Upper lobe of right lung (tissue), 1 donor: ENCODE data around the gene HARBI1. TPM values are rescaled to one million over a fixed set of nuclear protein-coding genes. Genes with fewer than 3 reads are reported as not detected.

Experiments
- ATAC-seq: fragments of 200-7000 bp; cut with Tn5 transposase; one replicate; pipeline ENCODE4 v1.9.1; 2020; ENCODE audit warnings: mild to moderate bottlenecking, moderate library complexity
- DNase-seq: peaks from one replicate; pipeline ENCODE4 v3.0.0-alpha.2; 2020
- H3K27ac ChIP-seq: fragments of 200-600 bp; one replicate; pipeline ENCODE4 v1.8.0; 2022
- H3K27me3 ChIP-seq: fragments of 200-600 bp; one replicate; pipeline ENCODE4 v1.8.0; 2022; ENCODE audit warnings: mild to moderate bottlenecking
- H3K36me3 ChIP-seq: fragments of 200-600 bp; one replicate; pipeline ENCODE4 v1.8.0; 2022
- H3K4me1 ChIP-seq: fragments of 200-600 bp; one replicate; pipeline ENCODE4 v1.8.0; 2022
- H3K4me3 ChIP-seq: fragments of 200-600 bp; one replicate; pipeline ENCODE4 v1.8.0; 2022; ENCODE audit warnings: mild to moderate bottlenecking
- H3K9me3 ChIP-seq: fragments of 200-600 bp; one replicate; pipeline ENCODE4 v1.8.0; 2022
- intact Hi-C: fragments of 100-400 bp; cut with DNase I; formaldehyde crosslinking; loops from one replicate; pipeline ENCODE4 v1.11.0; 2022
- total RNA-seq: library from RNA; stranded (reverse); fragmentation: NEBNext Ultra II Directional; extraction: Animal tissue kit (Norgen Biotek cat#: 25700); gene quantifications from one replicate; pipeline ENCODE4 v1.2.1, GENCODE V29; 2021
- TF ChIP-seq, protein P1 (sequence below): fragments of 200-600 bp; IDR thresholded peaks from one replicate; pipeline ENCODE4 v1.8.0; 2022; ENCODE audit warnings: antibody characterized with exemption
- donor health status: DM: no; HTN: yes; CAD: no; lungs with severe emphysema.

Gene HARBI1
- total RNA-seq, 1 donor from 2014 or later = 5.2 TPM

GRCh38 chr11:46582588-46582987 lies 34.4 kb downstream of the HARBI1 start:
- intact Hi-C loops = no loop called here
- Histone ChIP-seq H3K27me3 (no peaks in the 10 kb centered on the region), H3K27ac (no peak overlapping the region), H3K4me1 (peaks cover 3% of the 10 kb centered on the region), H3K4me3 (no peak overlapping the region), H3K9me3 (no peaks in the 10 kb centered on the region), H3K36me3 (no peaks in the 10 kb centered on the region)
- DNase-seq (no peak), ATAC-seq (no peak)
- TF ChIP-seq, protein P1, sequence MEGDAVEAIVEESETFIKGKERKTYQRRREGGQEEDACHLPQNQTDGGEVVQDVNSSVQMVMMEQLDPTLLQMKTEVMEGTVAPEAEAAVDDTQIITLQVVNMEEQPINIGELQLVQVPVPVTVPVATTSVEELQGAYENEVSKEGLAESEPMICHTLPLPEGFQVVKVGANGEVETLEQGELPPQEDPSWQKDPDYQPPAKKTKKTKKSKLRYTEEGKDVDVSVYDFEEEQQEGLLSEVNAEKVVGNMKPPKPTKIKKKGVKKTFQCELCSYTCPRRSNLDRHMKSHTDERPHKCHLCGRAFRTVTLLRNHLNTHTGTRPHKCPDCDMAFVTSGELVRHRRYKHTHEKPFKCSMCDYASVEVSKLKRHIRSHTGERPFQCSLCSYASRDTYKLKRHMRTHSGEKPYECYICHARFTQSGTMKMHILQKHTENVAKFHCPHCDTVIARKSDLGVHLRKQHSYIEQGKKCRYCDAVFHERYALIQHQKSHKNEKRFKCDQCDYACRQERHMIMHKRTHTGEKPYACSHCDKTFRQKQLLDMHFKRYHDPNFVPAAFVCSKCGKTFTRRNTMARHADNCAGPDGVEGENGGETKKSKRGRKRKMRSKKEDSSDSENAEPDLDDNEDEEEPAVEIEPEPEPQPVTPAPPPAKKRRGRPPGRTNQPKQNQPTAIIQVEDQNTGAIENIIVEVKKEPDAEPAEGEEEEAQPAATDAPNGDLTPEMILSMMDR = no peak

GRCh38 chr11:46577058-46577457 lies 40.0 kb downstream of the HARBI1 start:
- Histone ChIP-seq H3K4me3 (no peak overlapping the region), H3K9me3 (no peaks in the 10 kb centered on the region), H3K27me3 (no peaks in the 10 kb centered on the region), H3K36me3 (no peaks in the 10 kb centered on the region), H3K27ac (no peak overlapping the region), H3K4me1 (no peaks in the 10 kb centered on the region)
- TF ChIP-seq, protein P1 = no peak
- DNase-seq (no peak), ATAC-seq (no peak)
- intact Hi-C loops = no loop called here

DNA sequence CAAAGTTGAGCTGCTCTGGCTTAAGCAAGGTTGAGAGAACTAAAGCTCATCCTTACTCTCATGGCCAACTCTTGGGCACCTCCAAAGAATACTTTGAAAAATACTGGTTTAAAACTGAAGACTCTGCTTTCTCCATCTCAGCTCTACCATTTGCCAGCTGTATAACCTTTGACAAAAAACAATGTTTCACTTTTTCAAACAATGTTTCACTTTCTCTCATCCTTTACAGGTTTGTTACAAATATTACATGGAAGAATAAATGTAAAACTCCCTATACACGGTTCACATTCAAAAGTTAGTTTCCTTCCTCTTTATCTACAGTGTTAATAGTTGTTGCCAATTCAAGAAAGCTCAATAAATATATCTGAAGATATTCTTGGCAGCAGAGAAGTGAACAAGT lies 42.4 kb downstream of the HARBI1 start:
- TF ChIP-seq, protein P1 = no peak
- DNase-seq = no peak
- H3K27me3 ChIP-seq = no peaks in the 10 kb centered on the region
- H3K27ac ChIP-seq = no peak overlapping the region
- no peaks in the 10 kb centered on the region for H3K4me1 ChIP-seq
- no peak overlapping the region for H3K4me3 ChIP-seq
- intact Hi-C loops = no loop called here
- no peaks in the 10 kb centered on the region for H3K36me3 ChIP-seq
- H3K9me3 ChIP-seq = no peaks in the 10 kb centered on the region
- no peak for ATAC-seq

GRCh38 chr11:46570790-46571398 lies 46.1 kb downstream of the HARBI1 start:
- H3K27me3 ChIP-seq = no peaks in the 10 kb centered on the region
- intact Hi-C loops = no loop called here
- H3K4me1 ChIP-seq = no peaks in the 10 kb centered on the region
- no peak for DNase-seq
- no peaks in the 10 kb centered on the region for H3K9me3 ChIP-seq
- H3K27ac ChIP-seq = no peak overlapping the region
- H3K4me3 ChIP-seq = no peak overlapping the region
- TF ChIP-seq, protein P1 = no peak
- no peaks in the 10 kb centered on the region for H3K36me3 ChIP-seq
- no peak for ATAC-seq

- Histone ChIP-seq H3K27ac (no peak overlapping the region), H3K4me1 (peaks cover 8% of the 10 kb centered on the region), H3K27me3 (no peaks in the 10 kb centered on the region), H3K4me3 (no peak overlapping the region), H3K36me3 (no peaks in the 10 kb centered on the region), H3K9me3 (no peaks in the 10 kb centered on the region)
- no peak for ATAC-seq
- TF ChIP-seq, protein P1 = no peak
- intact Hi-C loops = no loop called here
- no peak for DNase-seq
These were observed 51.7 kb downstream of the HARBI1 start for GRCh38 chr11:46565232-46565840.

DNA sequence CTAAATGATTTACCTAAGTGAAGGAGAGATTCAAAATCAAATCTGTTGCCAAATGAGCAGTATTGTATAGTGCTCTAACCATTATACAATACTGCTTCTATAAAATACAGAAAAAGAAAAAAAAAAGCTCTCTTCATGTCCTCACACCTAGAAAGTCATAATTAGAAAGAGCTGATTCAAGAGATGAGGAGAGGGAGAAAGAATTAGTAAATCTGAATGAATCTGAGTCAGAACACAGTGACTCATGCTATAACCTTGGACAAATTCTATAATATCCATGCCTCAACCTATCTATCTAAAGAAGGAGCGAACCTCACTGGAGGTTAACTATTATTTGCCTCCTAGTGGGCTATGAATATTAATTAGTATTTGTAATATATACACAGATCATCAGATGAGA lies 52.6 kb downstream of the HARBI1 start:
- no peak overlapping the region for H3K27ac ChIP-seq
- ATAC-seq (no peak), DNase-seq (no peak)
- intact Hi-C loops = no loop called here
- no peak overlapping the region for H3K4me3 ChIP-seq
- no peaks in the 10 kb centered on the region for H3K27me3 ChIP-seq
- H3K4me1 ChIP-seq = peaks cover 8% of the 10 kb centered on the region
- TF ChIP-seq, protein P1 = no peak
- no peaks in the 10 kb centered on the region for H3K9me3 ChIP-seq
- H3K36me3 ChIP-seq = no peaks in the 10 kb centered on the region
